Measurements from ENCODE around the gene POU6F2.

The POU6F2 gene

GRCh38 chr7:39260279-39260844 is 282.7 kb downstream of the POU6F2 start:
- DNase-seq: no peak

GRCh38 chr7:39261771-39262170 is 284.1 kb downstream of the POU6F2 start:
- no peak for DNase-seq

GRCh38 chr7:39265641-39266591 is 288.2 kb downstream of the POU6F2 start:
- DNase-seq: no peak

- DNase-seq: no peak
Measured at GRCh38 chr7:39269034-39269433, 291.3 kb downstream of the POU6F2 start.

GRCh38 chr7:39270018-39270417 is 292.3 kb downstream of the POU6F2 start:
- no peak for DNase-seq

GRCh38 chr7:39271402-39271801 is 293.7 kb downstream of the POU6F2 start:
- no peak for DNase-seq

GRCh38 chr7:39272111-39272510 is 294.4 kb downstream of the POU6F2 start:
- DNase-seq: no peak

- DNase-seq: no peak
Measured at GRCh38 chr7:39272691-39273090, 295.0 kb downstream of the POU6F2 start.

DNA sequence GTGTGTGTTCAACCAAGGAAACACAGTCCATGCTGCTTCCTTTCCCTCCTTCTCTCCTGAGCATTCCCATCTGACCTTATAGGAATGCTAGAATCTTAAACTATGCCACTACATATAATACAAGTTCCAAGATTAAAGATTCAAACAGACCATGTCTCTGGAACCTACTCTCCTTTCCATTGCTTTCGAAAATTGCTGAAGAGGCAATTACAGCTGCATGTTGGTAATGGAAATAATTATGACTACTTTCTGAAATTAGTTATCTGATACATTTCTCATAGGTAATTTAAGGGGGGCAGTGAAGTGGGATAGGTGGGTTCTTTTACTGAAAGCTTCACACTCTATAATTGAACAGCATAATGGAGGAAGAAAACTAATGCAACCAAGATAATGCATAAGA is 302.6 kb downstream of the POU6F2 start:
- no peak for DNase-seq

GRCh38 chr7:39285256-39285655 is 307.5 kb downstream of the POU6F2 start:
- DNase-seq: no peak

GRCh38 chr7:39288303-39288702 is 310.6 kb downstream of the POU6F2 start:
- no peak for DNase-seq

- DNase-seq: no peak
Measured at GRCh38 chr7:39291628-39292410, 314.1 kb downstream of the POU6F2 start.

DNA sequence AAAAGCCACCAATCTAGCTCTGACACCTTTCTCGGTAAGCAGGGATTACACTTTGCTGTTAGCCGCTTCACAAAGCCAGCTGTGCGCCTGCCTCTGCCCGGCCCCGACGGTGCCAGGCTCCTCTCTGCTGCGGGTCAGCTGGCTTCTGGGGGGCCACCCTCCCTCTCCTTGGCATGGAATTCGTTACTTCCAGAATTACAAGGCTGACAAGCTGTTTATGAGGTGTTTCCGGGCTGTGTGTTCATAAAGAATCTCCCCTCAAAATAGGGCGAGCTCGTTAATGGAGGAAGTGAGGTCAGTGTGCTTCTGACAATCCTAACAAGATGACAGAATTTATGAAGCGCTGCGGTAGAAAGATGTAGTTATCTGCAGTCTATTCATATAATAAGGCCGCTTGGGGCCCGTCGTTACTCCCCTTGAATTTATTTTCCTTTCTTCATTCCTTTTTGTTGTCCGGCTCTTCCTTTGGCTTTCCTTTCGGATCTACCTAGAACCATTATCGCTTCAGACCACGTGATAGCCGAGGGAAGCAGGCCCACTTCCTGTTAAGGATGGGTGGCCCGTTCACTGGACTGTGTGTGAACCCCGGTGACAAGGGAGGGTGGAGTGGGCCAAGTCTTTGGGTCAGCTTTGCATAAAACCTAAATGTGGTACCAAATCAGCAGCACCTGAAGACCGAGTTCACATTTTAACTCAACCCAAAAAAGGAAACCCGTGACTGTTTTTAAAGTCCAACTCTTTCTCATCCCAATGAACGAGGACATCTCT is 315.5 kb downstream of the POU6F2 start:
- DNase-seq: no peak

GRCh38 chr7:39294022-39294421 is 316.3 kb downstream of the POU6F2 start:
- no peak for DNase-seq

DNA sequence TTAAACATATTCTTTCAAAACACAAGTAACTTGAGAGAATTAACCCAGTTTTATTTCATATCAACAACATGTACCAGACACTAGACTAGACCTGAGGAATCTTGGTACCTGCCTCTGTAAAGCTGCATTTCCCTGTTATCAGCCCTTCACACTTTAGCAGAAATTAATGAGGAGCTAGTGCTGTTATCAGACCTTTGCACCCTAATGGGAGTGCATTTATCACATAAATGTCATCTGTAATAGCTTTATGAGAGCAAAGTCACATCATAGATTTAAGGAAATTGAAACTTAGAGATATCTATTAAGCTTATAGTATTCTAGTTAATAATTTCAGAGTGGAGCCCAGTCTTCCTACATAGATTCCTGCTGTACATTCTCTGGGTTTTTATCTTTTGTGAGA is 318.1 kb downstream of the POU6F2 start:
- no peak for DNase-seq

DNA sequence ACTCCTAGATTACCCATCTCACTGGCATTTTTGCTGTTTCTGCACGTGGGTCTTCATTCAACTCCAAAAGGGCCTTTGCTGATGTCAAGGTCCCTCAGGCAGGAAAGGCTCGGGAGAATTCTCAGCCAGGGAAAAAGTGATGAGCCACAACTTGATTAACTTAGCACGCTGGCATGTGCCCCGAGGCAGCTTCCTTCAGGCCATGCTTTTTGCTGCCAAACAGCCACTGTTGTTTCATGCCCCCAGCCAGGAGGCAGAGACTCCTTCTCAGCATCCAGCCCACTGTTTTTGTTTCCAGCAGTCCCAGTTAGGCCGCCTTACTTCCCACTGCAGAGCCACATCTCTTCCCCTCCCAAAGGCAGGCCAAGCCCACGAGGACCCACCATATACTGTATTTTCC is 322.0 kb downstream of the POU6F2 start:
- no peak for DNase-seq

DNA sequence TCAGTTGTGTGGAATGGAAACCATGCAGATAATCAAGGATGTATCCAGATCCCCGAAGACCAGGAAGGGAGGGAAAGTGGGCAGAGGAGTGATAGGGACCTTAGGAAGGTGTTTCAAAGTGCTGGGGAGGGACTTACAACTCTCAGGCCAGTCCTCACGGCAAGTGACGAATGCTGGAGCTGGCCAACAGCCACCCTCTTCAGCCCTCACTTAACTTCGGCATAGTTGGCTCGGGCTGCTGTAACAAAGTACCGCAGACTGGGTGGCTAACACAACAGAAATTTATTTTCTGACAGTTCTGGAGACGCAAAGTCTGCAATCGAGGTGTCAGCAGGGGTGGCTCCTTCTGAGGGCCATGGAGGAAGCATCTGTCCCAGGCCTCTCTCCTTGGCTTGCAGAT is 322.6 kb downstream of the POU6F2 start:
- no peak for DNase-seq

- DNase-seq: no peak
Measured at GRCh38 chr7:39301543-39301942, 323.8 kb downstream of the POU6F2 start.

- DNase-seq: no peak
Measured at GRCh38 chr7:39304178-39304577, 326.5 kb downstream of the POU6F2 start.

DNA sequence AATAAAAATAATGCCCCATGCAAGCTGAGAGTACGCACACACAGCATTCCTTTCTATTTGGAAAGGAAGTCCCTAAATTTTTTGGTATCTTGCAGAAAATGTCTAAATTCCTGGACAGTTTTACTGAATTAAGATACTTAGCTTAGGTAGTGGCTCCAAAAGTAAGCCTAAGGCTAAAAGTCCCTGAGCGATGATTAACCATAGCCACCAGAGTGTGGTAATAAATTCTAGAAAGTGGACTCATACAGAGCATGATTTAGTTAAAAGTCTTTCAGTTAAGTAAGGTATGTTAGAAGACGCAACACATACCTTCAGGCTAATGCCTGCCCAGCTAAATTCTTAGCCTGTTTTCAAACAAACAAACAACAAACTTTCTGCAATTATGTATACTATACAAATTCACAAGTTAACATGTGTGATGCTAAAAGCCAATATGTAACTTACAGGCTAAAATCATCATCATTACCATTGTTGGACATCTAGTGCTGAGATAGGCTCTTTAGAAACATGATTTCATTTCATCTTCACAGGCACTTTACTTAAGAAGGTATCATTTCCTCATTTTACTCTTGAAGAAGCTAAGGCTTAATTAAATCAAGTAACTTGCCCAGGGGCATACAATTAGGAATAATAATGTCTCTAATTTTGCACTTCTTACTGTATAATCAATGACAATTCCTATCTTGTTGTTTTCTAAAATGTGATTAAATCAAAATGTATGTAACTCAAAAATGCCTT is 327.1 kb downstream of the POU6F2 start:
- no peak for DNase-seq

GRCh38 chr7:39306016-39306570 is 328.4 kb downstream of the POU6F2 start:
- no peak for DNase-seq

DNA sequence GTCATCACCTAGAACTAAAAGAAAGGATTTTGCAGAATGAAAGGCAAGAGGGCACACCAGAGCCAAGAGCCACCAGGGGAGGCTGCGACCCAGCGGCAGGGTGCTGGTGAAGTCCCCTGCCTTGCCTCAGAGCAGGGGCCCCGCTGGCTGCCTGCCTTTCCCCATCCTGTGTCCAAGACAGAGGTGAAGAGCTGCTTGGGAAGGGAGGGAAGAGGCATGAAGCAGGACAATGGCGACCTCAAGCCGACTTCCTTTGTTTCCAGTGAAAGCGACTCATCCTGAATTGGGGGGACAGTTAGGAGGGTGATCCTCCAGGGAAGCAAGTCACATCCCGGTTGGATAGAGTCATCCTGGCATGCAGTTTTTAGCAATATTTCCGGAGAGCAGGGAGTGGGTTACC is 333.0 kb downstream of the POU6F2 start:
- no peak for DNase-seq
